HG02610 (cell line): ENCODE data around the gene PLCG1.

Source experiments
- ATAC-seq: cut with Tn5 transposase; IDR thresholded peaks from one replicate; pipeline ENCODE4 v1.9.1; 2021; ENCODE audit warnings: mild to moderate bottlenecking, moderate library complexity; ENCODE audit not compliant: unreplicated experiment

PLCG1 gene

DNA sequence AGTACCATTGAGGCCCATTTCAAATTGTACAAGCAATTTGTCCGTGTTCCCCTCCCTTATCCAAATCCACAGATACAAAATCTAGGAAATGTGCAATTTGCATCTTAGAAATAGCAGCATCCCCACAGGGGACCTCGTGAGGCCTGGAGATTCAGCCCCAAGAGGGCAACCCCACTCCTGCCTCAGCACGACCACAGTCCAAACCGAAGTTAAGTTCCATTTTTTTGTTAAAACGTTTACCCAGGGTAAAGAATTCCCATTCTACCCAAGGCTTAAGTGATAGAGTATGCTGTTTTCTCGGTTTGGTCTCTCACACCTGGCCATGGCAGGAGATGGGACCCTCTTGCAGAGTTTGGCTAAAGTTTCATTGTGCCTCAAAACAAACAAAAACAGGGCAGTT is 41.2 kb downstream of the PLCG1 start:
- ATAC-seq: no peak

- ATAC-seq: no peak
Observed at GRCh38 chr20:41178904-41179432, 41.6 kb downstream of the PLCG1 start.

GRCh38 chr20:41179961-41180360 is 42.6 kb downstream of the PLCG1 start:
- no peak for ATAC-seq

- no peak for ATAC-seq
Observed at GRCh38 chr20:41180599-41181333, 43.4 kb downstream of the PLCG1 start.

GRCh38 chr20:41181567-41181966 is 44.2 kb downstream of the PLCG1 start:
- ATAC-seq: no peak

- no peak for ATAC-seq
Observed at GRCh38 chr20:41182296-41183212, 45.2 kb downstream of the PLCG1 start.

DNA sequence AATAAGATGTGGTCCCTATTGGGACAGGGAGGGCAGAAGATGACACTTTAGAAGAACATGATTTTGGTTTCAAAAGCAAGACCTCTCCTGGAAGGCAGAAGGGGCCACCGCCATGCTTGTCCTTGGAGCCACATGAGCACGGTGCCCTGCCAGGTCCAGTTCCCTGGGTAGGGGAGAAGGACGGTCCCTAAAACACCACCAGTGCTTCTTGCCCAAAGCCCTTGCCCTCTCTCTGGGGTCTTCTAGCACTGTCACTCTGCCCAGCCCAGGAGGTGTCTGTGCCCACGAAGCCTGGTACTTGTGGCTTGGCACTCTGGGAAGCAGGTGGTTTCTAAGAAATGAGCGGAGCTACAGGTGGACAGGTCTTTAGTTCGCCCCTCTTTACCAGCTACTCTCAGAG is 46.0 kb downstream of the PLCG1 start:
- no peak for ATAC-seq

GRCh38 chr20:41183831-41184230 is 46.5 kb downstream of the PLCG1 start:
- no peak for ATAC-seq

GRCh38 chr20:41185013-41185757 is 47.8 kb downstream of the PLCG1 start:
- no peak for ATAC-seq

DNA sequence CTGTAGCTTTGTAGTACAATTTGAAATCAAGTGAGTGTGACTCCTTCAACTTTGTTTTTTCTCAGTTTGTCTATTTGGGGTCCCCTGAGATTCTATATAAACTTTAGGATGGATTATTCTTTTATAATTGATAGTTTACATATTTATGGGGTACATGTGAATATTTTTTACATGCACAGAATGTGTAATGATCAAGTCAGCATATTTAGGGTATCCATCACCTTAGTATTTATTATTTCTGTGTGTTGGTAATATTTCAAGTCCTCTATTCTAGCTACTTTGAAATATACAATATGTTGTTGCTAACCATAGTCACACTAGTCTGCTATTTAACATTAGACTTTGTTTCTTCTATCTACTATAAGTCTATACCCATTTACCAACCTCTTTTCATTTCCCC is 50.3 kb downstream of the PLCG1 start:
- ATAC-seq: no peak

DNA sequence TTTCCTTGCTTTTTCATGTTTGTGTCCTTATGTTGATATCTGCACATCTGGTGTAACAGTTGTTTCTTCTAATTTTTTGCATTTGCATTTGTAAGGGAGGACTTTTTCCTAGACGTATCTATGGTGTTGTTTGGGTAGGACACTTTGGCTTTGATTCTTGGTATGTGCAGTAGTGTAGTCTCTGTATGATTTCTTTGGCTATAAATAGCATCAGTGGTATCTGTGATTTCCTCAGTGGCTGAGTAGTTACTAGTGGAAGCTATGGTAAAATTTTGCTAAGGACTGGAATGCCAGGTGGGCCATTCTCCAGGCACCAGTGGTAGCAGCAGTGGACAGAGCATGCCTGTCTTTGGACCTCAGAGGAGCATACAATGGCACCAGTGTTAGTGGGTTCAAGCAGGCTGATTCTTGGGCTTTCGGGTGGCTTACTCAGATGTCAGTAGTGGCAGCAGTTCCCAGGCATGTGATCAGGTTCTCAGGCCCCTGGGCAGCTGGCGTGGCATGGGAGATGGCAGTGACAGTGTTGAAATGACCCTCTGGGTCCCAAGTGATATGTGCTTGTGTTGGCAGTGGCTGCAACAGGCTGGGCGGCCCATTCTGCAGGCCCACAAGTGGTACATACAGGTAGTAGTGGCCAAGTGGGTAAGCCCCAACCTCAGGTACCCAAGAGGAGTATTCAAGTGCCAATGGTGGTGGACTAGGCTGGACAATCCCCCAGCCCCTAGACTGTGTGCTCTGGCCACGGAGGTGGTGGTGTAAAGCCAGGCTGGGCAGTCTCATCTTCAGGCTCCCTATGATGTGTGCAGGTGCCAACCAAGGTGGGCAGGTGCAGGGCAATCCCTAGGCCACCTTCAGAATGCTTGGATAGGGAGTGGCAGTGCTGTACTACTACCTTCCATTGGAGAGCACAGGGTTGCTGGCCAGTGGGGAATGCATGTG is 54.5 kb downstream of the PLCG1 start:
- no peak for ATAC-seq

DNA sequence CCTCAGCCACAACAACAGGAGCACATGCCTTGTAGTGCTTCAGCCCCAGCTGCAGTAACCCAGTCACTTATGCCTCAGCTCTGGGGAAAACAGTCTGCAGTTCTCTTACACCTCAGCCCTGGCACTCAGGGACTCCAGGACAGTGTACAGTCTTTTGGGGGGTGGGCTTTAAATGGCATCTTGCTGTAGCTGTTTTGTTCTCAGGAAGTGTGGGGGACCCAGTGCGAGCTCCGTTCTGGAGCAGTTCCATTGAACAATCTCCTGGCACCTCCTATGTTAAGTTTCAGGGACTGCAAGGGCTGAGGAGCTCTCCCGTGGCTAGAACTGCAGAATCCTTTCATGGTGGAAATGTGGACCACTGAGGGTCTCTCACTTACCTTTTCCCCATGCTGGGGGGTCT is 55.2 kb downstream of the PLCG1 start:
- no peak for ATAC-seq

- ATAC-seq: no peak
Observed at GRCh38 chr20:41196653-41197225, 59.4 kb downstream of the PLCG1 start.

DNA sequence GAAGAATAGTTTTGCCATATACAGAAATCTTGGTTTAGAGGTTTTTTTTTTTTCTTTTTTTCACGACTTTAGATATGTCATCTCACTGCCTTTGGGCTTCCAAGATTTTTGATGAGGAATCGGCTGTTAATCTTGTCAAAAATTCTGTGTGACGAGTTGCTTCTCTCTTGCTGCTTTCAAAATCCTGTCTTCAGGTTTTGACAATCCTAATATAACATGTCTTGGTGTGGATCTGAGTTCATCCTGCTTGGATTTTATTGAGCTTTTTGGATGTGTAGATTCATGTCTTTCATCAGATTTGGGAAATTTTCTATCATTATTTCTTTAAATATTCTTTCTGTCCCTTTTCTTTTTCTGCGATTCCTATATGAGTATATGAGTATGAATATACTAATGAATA is 61.1 kb downstream of the PLCG1 start:
- ATAC-seq: no peak

DNA sequence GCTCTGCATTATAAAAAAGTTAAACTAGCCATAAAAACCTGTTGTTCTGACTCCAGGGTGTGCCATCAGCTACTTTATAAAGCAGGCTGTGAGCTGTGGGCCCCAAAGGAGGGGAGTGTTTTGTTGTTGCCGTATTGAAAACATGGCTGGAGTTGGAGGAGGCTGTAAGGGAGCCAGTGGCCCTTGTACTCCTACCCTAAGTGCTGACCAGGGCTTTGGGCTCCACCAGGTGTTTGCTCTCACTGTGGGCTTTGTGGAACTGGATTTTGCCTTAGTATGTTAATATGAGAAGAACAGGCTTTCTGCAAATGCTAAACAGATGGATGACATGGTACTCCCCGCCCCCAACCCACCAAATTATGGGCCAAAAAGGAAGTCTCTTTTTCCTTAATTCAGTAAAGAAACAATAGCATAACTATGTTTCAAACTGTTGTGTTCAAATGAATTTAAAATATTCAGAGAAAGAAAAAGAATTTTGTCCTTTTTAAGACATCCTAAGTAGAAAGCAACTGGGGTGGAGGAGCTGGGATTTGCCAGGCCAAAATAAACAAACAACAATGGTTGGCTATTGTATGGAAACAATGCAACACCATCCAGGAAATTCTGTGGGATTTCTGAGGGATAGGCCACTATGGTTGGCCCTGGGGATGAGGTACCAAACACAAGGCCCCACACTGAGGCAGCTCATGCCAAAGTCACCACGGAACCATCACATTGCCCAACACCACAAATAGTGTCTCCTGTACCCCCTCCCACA is 63.3 kb downstream of the PLCG1 start:
- ATAC-seq: no peak

DNA sequence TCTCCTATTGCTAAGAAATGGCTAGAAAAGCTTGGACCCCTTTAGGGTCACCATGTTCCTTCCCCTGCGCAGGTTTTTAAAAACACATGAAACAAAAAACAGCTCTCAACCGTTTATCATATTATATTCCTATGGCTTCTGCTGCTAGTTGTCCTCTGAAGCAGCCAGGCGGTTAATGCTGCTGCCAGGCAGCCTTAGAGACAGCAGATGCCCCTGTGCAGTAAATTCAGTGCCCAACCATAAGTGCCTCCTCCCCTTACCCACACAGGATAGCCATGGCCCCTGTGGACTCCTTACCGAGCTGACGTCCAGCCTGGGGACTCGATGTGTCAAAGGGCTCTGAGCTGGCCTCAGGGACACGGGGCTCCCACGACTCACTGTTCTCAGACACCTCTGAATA is 64.4 kb downstream of the PLCG1 start:
- no peak for ATAC-seq

DNA sequence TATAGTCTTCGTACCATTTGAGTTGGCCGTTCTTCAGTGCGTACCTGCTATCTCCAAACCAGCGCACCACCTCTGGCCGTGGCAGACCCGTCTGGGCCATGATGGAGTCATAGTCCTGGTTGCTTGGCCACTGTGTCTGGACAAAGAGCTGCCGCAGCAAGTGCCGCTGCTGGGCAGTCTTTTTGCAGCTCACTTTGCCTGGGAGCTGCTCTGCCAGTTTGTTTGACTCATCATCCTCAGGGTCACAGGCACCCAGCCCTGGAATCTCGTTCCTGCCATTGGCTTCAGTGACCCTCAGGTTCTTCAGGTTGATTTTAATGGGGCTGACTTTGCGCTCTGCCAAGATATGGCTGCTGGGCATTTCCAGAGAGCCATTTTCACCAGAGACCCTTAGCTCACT is 65.1 kb downstream of the PLCG1 start:
- ATAC-seq: no peak

DNA sequence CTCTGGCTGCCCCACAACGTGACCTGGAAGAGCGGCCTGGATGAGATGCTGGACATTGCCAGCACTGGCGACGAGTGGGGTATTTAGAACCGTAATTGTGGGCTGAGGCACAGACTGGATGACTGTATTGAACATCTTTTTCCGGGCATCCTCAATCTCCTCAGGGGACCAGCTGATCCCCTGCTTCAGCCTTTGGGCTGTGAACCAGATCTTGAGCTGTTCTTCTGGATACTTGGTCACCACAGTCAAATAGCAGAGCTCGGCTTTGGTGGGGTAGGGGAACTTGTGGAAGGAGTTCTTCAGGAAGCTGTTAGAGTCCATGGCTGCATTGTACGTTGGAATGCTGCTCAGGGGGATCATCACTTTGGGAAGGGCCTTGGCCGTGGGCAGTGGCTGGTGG is 66.3 kb downstream of the PLCG1 start:
- no peak for ATAC-seq
